Tibial nerve (tissue), 4 donors: ENCODE results near the gene PUSL1. TPM values are rescaled to one million over a fixed set of nuclear protein-coding genes. Genes with fewer than 3 reads are reported as not detected.
"Not testable (repeated sequence)": the region's sequence is repeated elsewhere in the genome, so short reads cannot be mapped to it uniquely, and the experiment has no call there.

ENCODE experiments used
- DNase-seq, 2 donors: peaks; one replicate each; pipeline ENCODE4 v3.0.0-alpha.2; 2019; ENCODE audit warnings: low spot score in 2 of 2
- H3K27ac ChIP-seq, 4 donors: fragments of 200-600 bp; sonication (generic) in 3 of 4; one replicate each; pipeline ENCODE4 v1.5.1; 2017 to 2019; ENCODE audit warnings: mild to moderate bottlenecking in 1 of 4
- H3K27me3 ChIP-seq, 2 donors: fragments of 200-600 bp; sonication (generic) in 1 of 2; one replicate each; pipeline versions ENCODE4 v1.5.1 to v1.6.0; 2017 to 2019
- H3K36me3 ChIP-seq, 3 donors: fragments of 200-600 bp; sonication (generic); one replicate each; pipeline ENCODE4 v1.5.1; 2018 to 2019
- H3K4me1 ChIP-seq, 4 donors: fragments of 200-600 bp; sonication (generic) in 3 of 4; one replicate each; pipeline ENCODE4 v1.5.1; 2017 to 2019
- H3K4me3 ChIP-seq, 4 donors: fragments of 200-600 bp; sonication (generic) in 3 of 4; one replicate each; pipeline ENCODE4 v1.5.1; 2017 to 2019; ENCODE audit warnings: mild to moderate bottlenecking in 1 of 4, moderate library complexity in 1 of 4
- H3K9me3 ChIP-seq, 4 donors: fragments of 200-600 bp; sonication (generic) in 3 of 4; one replicate each; pipeline ENCODE4 v1.5.1; 2017 to 2019
- CTCF ChIP-seq, 5 experiments: fragments of 200-600 bp in 3 of 5; fragments of 450-650 bp in 2 of 5; sonication (generic) in 3 of 5; IDR thresholded peaks; one replicate each; pipeline ENCODE4 v1.5.1; 2016 to 2019; ENCODE audit warnings: antibody characterized with exemption in 5 of 5, mild to moderate bottlenecking in 3 of 5, moderate library complexity in 2 of 5
- EP300 ChIP-seq, 2 donors: sonication (generic); formaldehyde crosslinking; IDR thresholded peaks; one replicate each; pipeline ENCODE4 v1.6.1; 2017; ENCODE audit warnings: antibody characterized with exemption in 2 of 2, mild to moderate bottlenecking in 1 of 2
- POLR2A ChIP-seq, 2 donors: fragments of 450-650 bp; IDR thresholded peaks; one replicate each; pipeline ENCODE4 v1.6.1; 2017; ENCODE audit warnings: antibody characterized with exemption in 2 of 2, mild to moderate bottlenecking in 2 of 2, moderate library complexity in 2 of 2
- WGBS, 2 donors: methylation state at CpG; one replicate each; pipeline ENCODE4 v1.1.5; 2018; 5-methylcytosine and 5-hydroxymethylcytosine counted together
- total RNA-seq, 4 donors: library from RNA; depleted of rRNA; stranded (reverse); fragments of >200 nt; gene quantifications; one replicate each; pipeline ENCODE4 v1.1.0, GENCODE V29; 2016

The PUSL1 gene
- total RNA-seq, 4 donors from 2014 or later: 17.5 to 22.2 (median 19.7) TPM

- H3K4me3 ChIP-seq: no peak overlapping the region
- H3K27me3 ChIP-seq: no peaks in the 10 kb centered on the region
- H3K36me3 ChIP-seq: peaks cover 0 to 85% (median 10%) of the 10 kb centered on the region in 3 donors
- TF ChIP-seq EP300 (IDR thresholded peaks at IDR 0.05) (no peak), POLR2A (IDR thresholded peaks at IDR 0.05) (no peak), CTCF (IDR thresholded peaks at IDR 0.05) (no peak)
- H3K9me3 ChIP-seq: no peaks in the 10 kb centered on the region
- DNase-seq: no peak
- H3K4me1 ChIP-seq: peaks cover 0 to 32% (median 11%) of the 10 kb centered on the region in 4 donors
- 89 to 93% methylated on average over 5 to 13 of the region's 15 CpGs for WGBS, 2 donors
- no peak overlapping the region for H3K27ac ChIP-seq
Measured at GRCh38 chr1:1314237-1314586, 5.8 kb downstream of the PUSL1 start.

- Histone ChIP-seq H3K9me3 (no peaks in the 10 kb centered on the region), H3K36me3 (peaks cover 0 to 88% (median 12%) of the 10 kb centered on the region in 3 donors), H3K4me1 (peaks cover 0 to 32% (median 6%) of the 10 kb centered on the region in 4 donors), H3K4me3 (no peak overlapping the region), H3K27me3 (no peaks in the 10 kb centered on the region), H3K27ac (no peak overlapping the region)
- no peak for TF ChIP-seq CTCF (IDR thresholded peaks at IDR 0.05)
- 85 to 91% methylated on average over 22 to 23 of the region's 23 CpGs for WGBS, 2 donors
- DNase-seq: no peak
Measured at GRCh38 chr1:1314678-1315335, 6.4 kb downstream of the PUSL1 start.

- Histone ChIP-seq H3K27me3 (no peaks in the 10 kb centered on the region), H3K9me3 (no peaks in the 10 kb centered on the region), H3K36me3 (peaks cover 0 to 88% (median 12%) of the 10 kb centered on the region in 3 donors), H3K27ac (no peak overlapping the region), H3K4me1 (peaks cover 0 to 34% (median 4%) of the 10 kb centered on the region in 4 donors), H3K4me3 (no peak overlapping the region)
- DNase-seq: no peak
- 25 to 50% methylated on average over 10 to 23 of the region's 26 CpGs for WGBS, 2 donors
- TF ChIP-seq EP300 (IDR thresholded peaks at IDR 0.05) (no peak), POLR2A (IDR thresholded peaks at IDR 0.05) (no peak)
Measured at GRCh38 chr1:1315435-1315954, 7.1 kb downstream of the PUSL1 start.

GRCh38 chr1:1316199-1316598, 7.8 kb downstream of the PUSL1 start:
- Histone ChIP-seq H3K36me3 (peaks cover 0 to 85% (median 12%) of the 10 kb centered on the region in 3 donors), H3K4me1 (peaks cover 0 to 41% (median 4%) of the 10 kb centered on the region in 4 donors)
- H3K27me3 ChIP-seq, H3K4me3 ChIP-seq, H3K9me3 ChIP-seq, H3K27ac ChIP-seq, DNase-seq: not testable (repeated sequence)
- 90 to 91% methylated on average over 8 of the region's 8 CpGs for WGBS, 2 donors

GRCh38 chr1:1317420-1317819, 9.0 kb downstream of the PUSL1 start:
- Histone ChIP-seq H3K27me3 (no peaks in the 10 kb centered on the region), H3K9me3 (no peaks in the 10 kb centered on the region), H3K4me1 (peaks cover 0 to 53% (median 14%) of the 10 kb centered on the region in 4 donors), H3K4me3 (no peak overlapping the region), H3K27ac (peak overlapping the region in 3 of 4 donors; percentile 13 to 80 (median 58)), H3K36me3 (peaks cover 0 to 73% (median 12%) of the 10 kb centered on the region in 3 donors)
- no peak for DNase-seq
- TF ChIP-seq POLR2A (IDR thresholded peaks at IDR 0.05) (no peak), EP300 (IDR thresholded peaks at IDR 0.05) (no peak), CTCF (IDR thresholded peaks at IDR 0.05) (no peak)
- 75 to 86% methylated on average over 6 of the region's 6 CpGs for WGBS, 2 donors

GRCh38 chr1:1318131-1318652, 9.8 kb downstream of the PUSL1 start:
- H3K27ac ChIP-seq: peak overlapping the region in 3 of 4 donors; percentile 13 to 80 (median 58)
- peaks cover 0 to 61% (median 18%) of the 10 kb centered on the region in 4 donors for H3K4me1 ChIP-seq
- H3K4me3 ChIP-seq: no peak overlapping the region
- 63 to 64% methylated on average over 9 of the region's 9 CpGs for WGBS, 2 donors
- H3K27me3 ChIP-seq: no peaks in the 10 kb centered on the region
- peaks cover 0 to 65% (median 12%) of the 10 kb centered on the region in 3 donors for H3K36me3 ChIP-seq
- peak; percentile 78 to 85 for DNase-seq
- H3K9me3 ChIP-seq: no peaks in the 10 kb centered on the region
- TF ChIP-seq CTCF (IDR thresholded peaks at IDR 0.05) (no peak), EP300 (IDR thresholded peaks at IDR 0.05) (peak in 1 of 2 donors; percentile 35)
